Endothelial cell of umbilical vein (primary cell): ENCODE measurements around the gene MMD. TPM values are rescaled to one million over a fixed set of nuclear protein-coding genes. Genes with fewer than 3 reads are reported as not detected.

Experiments
- BruUV-seq: library from RNA; stranded (reverse); fragments of 400-500 nt; replicated peaks from 2 replicates; lab custom pipeline; 2021; lab: Mats Ljungman, UMichigan
- CTCF ChIA-PET: fragments of 300-600, 350-600 bp; sonication (Branson Sonifier 250); formaldehyde crosslinking; loops from one replicate; lab custom pipeline; 2021; ENCODE audit warnings: antibody characterized with exemption, inconsistent platforms; lab: Charles Lee
- POLR2A ChIA-PET: fragments of 300-600, 350-600 bp; sonication (Branson Sonifier 250); formaldehyde crosslinking; loops from one replicate; lab custom pipeline; 2021; ENCODE audit warnings: antibody characterized with exemption, inconsistent platforms; lab: Charles Lee
- DNase-seq: peaks from one replicate; pipeline ENCODE4 v3.0.0-alpha.2; 2011; ENCODE audit warnings: low read depth, low spot score
- FAIRE-seq: peaks from 2 replicates; lab custom pipeline; 2011; peaks lifted over from hg19 to GRCh38; lab: Jason Lieb, UNC
- H2AFZ ChIP-seq: 2 replicates; pipeline ENCODE4 v1.6.0; 2012; ENCODE audit warnings: low read depth, low read length, control low read depth, inconsistent platforms
- H3K27ac ChIP-seq: 2 replicates; pipeline ENCODE4 v1.5.1; 2011; ENCODE audit warnings: low read depth, mild to moderate bottlenecking, control low read depth, low read length, moderate library complexity; ENCODE audit not compliant: insufficient read depth
- H3K27me3 ChIP-seq, 2 experiments: 2 replicates each; pipeline versions ENCODE4 v1.6.0 to v1.6.1; 2011; ENCODE audit warnings: low read length in 2 of 2, mixed read lengths in 1 of 2; ENCODE audit not compliant: control insufficient read depth in 2 of 2, insufficient read depth in 2 of 2
- H3K36me3 ChIP-seq, 2 experiments: 2 replicates in 1 of 2; 3 replicates in 1 of 2; pipeline ENCODE4 v1.5.1; 2011; ENCODE audit warnings: low read length in 2 of 2, mild to moderate bottlenecking in 1 of 2, moderate library complexity in 1 of 2; ENCODE audit not compliant: control insufficient read depth in 2 of 2, insufficient read depth in 2 of 2; ENCODE audit errors: extremely low read depth in 1 of 2
- H3K4me1 ChIP-seq: 3 replicates; pipeline ENCODE4 v1.5.1; 2011; ENCODE audit warnings: mild to moderate bottlenecking, low read length; ENCODE audit not compliant: control insufficient read depth, insufficient read depth; ENCODE audit errors: extremely low read depth
- H3K4me2 ChIP-seq: 2 replicates; pipeline ENCODE4 v1.6.1; 2011; ENCODE audit warnings: low read length, control low read depth, mixed read lengths; ENCODE audit not compliant: insufficient read depth
- H3K4me3 ChIP-seq, 3 experiments: fragments of 200-600 bp in 1 of 3; sonication (generic), shearing (Covaris generic) in 1 of 3; replicated peaks in 1 of 3; 2 replicates each; pipeline ENCODE4 v1.5.1; 2011 to 2016; ENCODE audit warnings: control low read depth in 3 of 3, low read length in 3 of 3, mild to moderate bottlenecking in 2 of 3, inconsistent platforms in 1 of 3, low read depth in 1 of 3, moderate library complexity in 1 of 3; ENCODE audit not compliant: insufficient read depth in 1 of 3
- H3K79me2 ChIP-seq: 2 replicates; pipeline ENCODE4 v1.6.0; 2012; ENCODE audit warnings: low read length, inconsistent platforms; ENCODE audit not compliant: control insufficient read depth, insufficient read depth
- H3K9ac ChIP-seq: replicated peaks from 2 replicates; pipeline ENCODE3; 2011; ENCODE audit warnings: low read length, control low read depth; ENCODE audit not compliant: insufficient read depth; ENCODE audit errors: extremely low read depth
- H3K9me1 ChIP-seq: replicated peaks from 3 replicates; pipeline ENCODE4 v1.6.0; 2011; ENCODE audit warnings: mild to moderate bottlenecking, low read length; ENCODE audit not compliant: control insufficient read depth, insufficient read depth; ENCODE audit errors: extremely low read depth
- H3K9me3 ChIP-seq: replicated peaks from 2 replicates; pipeline ENCODE4 v1.5.1; 2012; ENCODE audit warnings: low read length, inconsistent platforms; ENCODE audit not compliant: control insufficient read depth, insufficient read depth
- H4K20me1 ChIP-seq: replicated peaks from 2 replicates; pipeline ENCODE3; 2011; ENCODE audit warnings: mild to moderate bottlenecking, low read length; ENCODE audit not compliant: control insufficient read depth, insufficient read depth; ENCODE audit errors: extremely low read depth
- EZH2 ChIP-seq: IDR thresholded peaks from 2 replicates; pipeline ENCODE4 v1.6.1; 2012; ENCODE audit warnings: borderline replicate concordance, low read depth, mild to moderate bottlenecking, moderate library complexity, low read length, inconsistent platforms; ENCODE audit not compliant: severe bottlenecking
- FOS ChIP-seq: IDR thresholded peaks from 2 replicates; pipeline ENCODE4 v1.6.1; 2011; ENCODE audit warnings: mild to moderate bottlenecking, low read length, moderate library complexity, borderline replicate concordance; ENCODE audit not compliant: insufficient read depth
- GATA2 ChIP-seq: IDR thresholded peaks from 2 replicates; pipeline ENCODE4 v1.7.0; 2011; ENCODE audit warnings: low read depth, mild to moderate bottlenecking, moderate library complexity, mixed read lengths, low read length; ENCODE audit not compliant: insufficient read length, insufficient read depth
- JUN ChIP-seq: IDR thresholded peaks from 2 replicates; pipeline ENCODE4 v1.6.1; 2011; ENCODE audit warnings: borderline replicate concordance, low read depth; ENCODE audit not compliant: insufficient read length, insufficient read depth
- MYC ChIP-seq: IDR thresholded peaks from one replicate; pipeline ENCODE4 v1.6.1; 2011; ENCODE audit warnings: mild to moderate bottlenecking, low read depth, low read length
- POLR2A ChIP-seq: IDR thresholded peaks from 2 replicates; pipeline ENCODE4 v1.6.1; 2012; ENCODE audit warnings: low read depth, mild to moderate bottlenecking, control low read depth, low read length
- POLR2AphosphoS5 ChIP-seq: IDR thresholded peaks from 2 replicates; pipeline ENCODE4 v1.6.1; 2012; ENCODE audit warnings: low read depth, mild to moderate bottlenecking, control low read depth, low read length, moderate library complexity; ENCODE audit not compliant: insufficient read depth
- dilution Hi-C: fragments of 300-500 bp; cut with MboI; formaldehyde crosslinking; loops from one replicate; pipeline ENCODE4 v1.15.0; 2019; ENCODE audit warnings: low sequenced_read_pairs; ENCODE audit not compliant: extremely low pct_ligation_motif_present
- intact Hi-C: fragments of 100-400 bp; cut with micrococcal nuclease; formaldehyde crosslinking; loops from one replicate; pipeline ENCODE4 v1.10.0; 2022
- polyA plus RNA-seq, 4 experiments: library from polyadenylated mRNA; depleted of rRNA in 3 of 4; stranded (reverse) in 3 of 4; unstranded in 1 of 4; fragments of >200 nt; gene quantifications; 2 replicates each; pipeline versions ENCODE4 v1.2.1 to v1.2.3, GENCODE V29; 2011 to 2012; ENCODE audit warnings: missing spikeins in 1 of 4
- total RNA-seq: library from RNA; stranded (reverse); gene quantifications from 2 replicates; pipeline ENCODE4 v1.2.3, GENCODE V29; 2021
- TF ChIP-seq, protein P1 (sequence below): IDR thresholded peaks from 2 replicates; pipeline ENCODE4 v1.6.1; 2011; ENCODE audit not compliant: insufficient read depth, insufficient read length
- TF ChIP-seq, protein P2 (sequence below), 2 donors: IDR thresholded peaks; 1 replicate in 1 of 2; 2 replicates in 1 of 2; pipeline ENCODE4 v1.5.1; 2011; ENCODE audit warnings: low read length in 2 of 2, mild to moderate bottlenecking in 2 of 2, moderate library complexity in 2 of 2, control low read depth in 1 of 2, inconsistent platforms in 1 of 2, low read depth in 1 of 2; ENCODE audit not compliant: insufficient read depth in 1 of 2; ENCODE audit errors: extremely low read depth in 1 of 2

MMD gene
- total and polyA plus RNA-seq, 2 donors (not counting 3 experiments of a cell fraction or from before 2014, with no cell fraction given) = 5.6 to 9.3 TPM

GRCh38 chr17:55366020-55366481 lies 55.6 kb downstream of the MMD start:
- Histone ChIP-seq H3K4me3 (no peak overlapping the region), H3K9me1 (no peaks in the 10 kb centered on the region), H3K9me3 (no peaks in the 10 kb centered on the region), H3K27ac (no peak overlapping the region), H2AFZ (no peak overlapping the region), H3K4me1 (no peaks in the 10 kb centered on the region), H4K20me1 (no peaks in the 10 kb centered on the region), H3K27me3 (peaks cover 3 to 4% of the 10 kb centered on the region in 2 experiments), H3K4me2 (no peak overlapping the region), H3K9ac (no peak overlapping the region), H3K79me2 (no peaks in the 10 kb centered on the region), H3K36me3 (no peaks in the 10 kb centered on the region)
- DNase-seq (no peak), FAIRE-seq (no peak)
- TF ChIP-seq POLR2AphosphoS5 = no peak
- TF ChIP-seq, protein P1, sequence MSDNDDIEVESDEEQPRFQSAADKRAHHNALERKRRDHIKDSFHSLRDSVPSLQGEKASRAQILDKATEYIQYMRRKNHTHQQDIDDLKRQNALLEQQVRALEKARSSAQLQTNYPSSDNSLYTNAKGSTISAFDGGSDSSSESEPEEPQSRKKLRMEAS = no peak
- TF ChIP-seq GATA2 = no peak
- TF ChIP-seq FOS = no peak
- no peak for TF ChIP-seq EZH2
- no peak for TF ChIP-seq JUN
- TF ChIP-seq, protein P2, sequence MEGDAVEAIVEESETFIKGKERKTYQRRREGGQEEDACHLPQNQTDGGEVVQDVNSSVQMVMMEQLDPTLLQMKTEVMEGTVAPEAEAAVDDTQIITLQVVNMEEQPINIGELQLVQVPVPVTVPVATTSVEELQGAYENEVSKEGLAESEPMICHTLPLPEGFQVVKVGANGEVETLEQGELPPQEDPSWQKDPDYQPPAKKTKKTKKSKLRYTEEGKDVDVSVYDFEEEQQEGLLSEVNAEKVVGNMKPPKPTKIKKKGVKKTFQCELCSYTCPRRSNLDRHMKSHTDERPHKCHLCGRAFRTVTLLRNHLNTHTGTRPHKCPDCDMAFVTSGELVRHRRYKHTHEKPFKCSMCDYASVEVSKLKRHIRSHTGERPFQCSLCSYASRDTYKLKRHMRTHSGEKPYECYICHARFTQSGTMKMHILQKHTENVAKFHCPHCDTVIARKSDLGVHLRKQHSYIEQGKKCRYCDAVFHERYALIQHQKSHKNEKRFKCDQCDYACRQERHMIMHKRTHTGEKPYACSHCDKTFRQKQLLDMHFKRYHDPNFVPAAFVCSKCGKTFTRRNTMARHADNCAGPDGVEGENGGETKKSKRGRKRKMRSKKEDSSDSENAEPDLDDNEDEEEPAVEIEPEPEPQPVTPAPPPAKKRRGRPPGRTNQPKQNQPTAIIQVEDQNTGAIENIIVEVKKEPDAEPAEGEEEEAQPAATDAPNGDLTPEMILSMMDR (IDR thresholded peaks at IDR 0.05; ENCODE audit: extremely low read depth in 1 of 2, insufficient read depth in 1 of 2, low read depth in 1 of 2, low read length in 2 of 2) = no peak
- no peak for TF ChIP-seq MYC
- no peak for TF ChIP-seq POLR2A
- no TSS peak for BruUV-seq
- intact Hi-C loops = no loop called here
- ChIA-PET POLR2A (no interaction called here), CTCF (interaction anchor here (0.7 to 2.4 kb wide), 2 partner anchors 10 to 11 kb away, joined by 3 to 8 read pairs; no protein-coding TSS in a partner anchor)
- dilution Hi-C loops = no loop called here
